Measurements from ENCODE around the gene CSF1.

The CSF1 gene

GRCh38 chr1:109901141-109901523, 9.5 kb upstream of the CSF1 start:
- no peak for DNase-seq (ENCODE audit: low read depth in 2 of 3, low spot score in 1 of 3)

DNA sequence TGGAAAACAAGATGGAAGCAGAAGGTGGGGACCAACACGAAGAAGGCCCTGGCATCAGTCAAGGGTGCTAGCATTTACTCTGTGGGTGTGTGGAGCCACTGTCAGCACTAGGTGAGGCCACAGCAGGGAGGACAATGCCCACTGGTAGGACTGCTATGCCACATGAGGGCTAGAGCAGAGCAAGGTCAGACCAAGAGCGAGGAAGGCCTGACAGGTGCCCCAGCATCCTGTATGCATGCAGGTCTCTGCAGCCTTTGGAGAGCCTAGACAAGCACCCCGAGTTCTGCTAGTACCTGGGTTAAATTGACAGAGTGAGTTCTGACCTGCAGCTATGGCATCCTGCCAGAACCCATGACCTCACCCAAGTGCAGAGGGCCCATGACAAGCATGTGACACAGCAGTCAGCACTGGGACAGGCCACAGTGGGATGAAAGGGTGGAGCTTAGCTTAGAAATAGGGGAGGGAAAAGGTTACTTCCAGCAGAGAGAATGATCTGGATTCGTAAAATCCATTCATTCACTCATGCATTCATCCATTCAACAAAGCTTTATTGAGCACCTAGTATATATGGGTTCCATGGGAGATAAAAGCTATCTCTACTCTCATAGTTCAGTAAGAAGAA, 9.0 kb upstream of the CSF1 start:
- DNase-seq (ENCODE audit: low read depth in 2 of 3, low spot score in 1 of 3): no peak

DNA sequence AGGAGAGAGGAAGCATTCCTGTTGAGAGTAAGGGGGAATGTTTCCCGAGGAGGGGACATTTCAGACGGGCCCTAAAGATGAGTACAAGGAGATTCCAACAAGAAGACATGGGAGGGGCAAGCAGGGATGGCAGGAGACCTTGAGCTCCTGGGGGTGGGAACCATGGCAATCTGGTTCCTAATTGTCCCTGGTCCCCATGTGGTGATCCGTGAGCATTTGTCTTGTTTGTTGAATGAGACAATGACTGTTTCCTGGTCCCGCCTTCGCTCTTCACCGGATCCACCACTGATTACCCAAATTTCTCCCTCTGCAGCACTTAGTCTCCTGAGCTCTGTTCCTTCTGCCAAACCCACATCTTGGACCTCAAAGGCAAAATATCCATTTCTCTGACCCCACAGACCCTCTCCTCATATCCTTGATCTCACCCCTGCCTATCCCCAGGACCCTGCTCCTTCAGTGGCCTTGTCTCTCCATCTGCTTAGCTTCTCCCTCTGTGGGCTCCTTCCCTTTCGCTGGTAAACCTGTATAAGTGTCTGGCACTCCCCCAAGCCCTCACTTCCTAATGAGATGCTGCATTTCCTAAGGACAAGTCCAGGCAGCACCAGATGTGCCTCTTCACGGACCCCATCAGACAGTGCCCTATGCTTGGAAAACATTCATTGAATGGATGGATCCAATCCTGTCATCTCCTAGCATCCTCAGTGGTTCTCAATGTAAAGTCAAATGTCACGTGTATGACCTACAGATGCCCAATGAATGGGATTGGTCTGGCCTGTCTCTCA, 8.3 kb upstream of the CSF1 start:
- DNase-seq (ENCODE audit: low read depth in 2 of 3, low spot score in 1 of 3): no peak

DNA sequence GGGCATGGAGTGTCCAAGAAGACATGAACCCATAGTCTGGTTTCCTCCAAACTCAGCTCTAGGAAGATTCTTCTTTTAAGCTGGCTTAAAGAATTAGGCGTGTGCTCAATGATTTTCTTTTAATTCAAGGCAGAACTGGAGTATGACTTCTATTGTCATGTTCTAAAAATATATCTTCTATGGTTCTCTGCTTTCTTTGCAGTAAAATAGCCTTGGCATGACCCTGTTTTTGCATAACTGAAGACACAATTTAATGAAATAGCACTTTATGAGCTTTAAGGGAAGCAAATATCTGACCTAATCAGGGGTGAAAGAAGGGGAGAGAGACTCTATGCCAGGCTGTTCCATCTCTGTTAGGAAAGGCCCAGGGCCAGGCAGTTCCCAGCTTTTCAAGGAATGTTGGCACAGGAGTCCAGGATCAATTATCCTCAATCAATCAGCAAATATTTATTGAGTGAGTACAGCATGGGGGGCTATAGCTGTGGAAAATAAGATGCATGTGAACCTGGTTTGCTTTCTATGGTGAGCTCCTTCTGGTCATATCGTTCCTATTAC, 7.2 kb upstream of the CSF1 start:
- DNase-seq (ENCODE audit: low read depth in 2 of 3, low spot score in 1 of 3): no peak

- no peak for DNase-seq (ENCODE audit: low read depth in 2 of 3, low spot score in 1 of 3)
These were observed 6.4 kb upstream of the CSF1 start for GRCh38 chr1:109904105-109904817.

DNA sequence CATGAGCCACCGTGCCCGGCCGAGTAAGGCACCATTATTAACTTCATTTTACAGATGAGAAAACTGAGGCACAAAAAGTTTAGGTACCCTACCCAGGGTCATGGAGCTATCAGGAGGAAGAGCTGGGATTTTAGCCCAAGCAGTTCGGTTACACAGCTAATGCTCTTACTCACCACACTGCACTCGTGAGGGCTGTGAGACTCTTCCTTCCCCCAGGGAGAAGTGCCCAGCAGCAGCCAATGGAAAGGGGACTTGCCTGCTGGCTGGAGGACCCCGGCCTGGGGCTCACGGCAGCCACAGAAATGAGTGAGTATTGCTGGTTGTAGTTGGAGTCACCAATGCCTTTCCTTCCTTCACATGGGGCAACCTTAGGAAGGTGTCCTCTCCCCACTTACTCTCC, 5.2 kb upstream of the CSF1 start:
- no peak for DNase-seq (ENCODE audit: low read depth in 2 of 3, low spot score in 1 of 3)

DNA sequence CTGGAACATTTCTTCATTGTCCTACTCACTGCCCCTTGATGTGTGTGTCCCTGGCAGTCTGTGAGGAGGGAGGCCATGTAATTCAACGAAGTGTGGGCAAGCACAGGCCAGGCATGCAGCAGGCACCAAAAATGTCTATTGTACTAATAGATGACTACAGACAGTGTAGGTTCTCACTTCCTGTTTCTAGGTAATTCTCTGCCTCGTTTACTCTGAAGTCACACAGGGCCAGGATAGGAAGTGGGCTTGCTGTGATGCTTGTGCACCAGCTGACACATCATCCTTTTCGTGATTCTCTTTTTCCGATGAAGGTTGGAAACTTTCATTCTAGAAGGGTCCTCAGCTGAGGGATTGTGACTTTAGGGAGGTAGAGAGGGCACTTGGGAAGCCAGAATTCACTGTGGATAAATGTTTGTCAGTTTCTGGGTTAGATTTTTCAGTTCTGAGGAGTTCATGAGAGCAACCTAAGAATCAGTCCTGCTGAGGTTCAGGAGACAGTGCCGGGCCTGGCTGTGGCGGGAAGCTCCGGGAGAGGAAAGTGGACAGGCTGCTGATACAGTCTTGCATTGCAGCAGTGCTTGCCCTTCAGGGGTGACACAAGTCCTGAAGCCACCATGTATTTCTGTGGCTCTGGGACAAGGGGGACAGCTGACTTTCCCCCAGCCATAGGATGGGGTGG, 4.3 kb upstream of the CSF1 start:
- peak in 2 of 3 donors; percentile 38 to 41 for DNase-seq (ENCODE audit: low read depth in 2 of 3, low spot score in 1 of 3)

GRCh38 chr1:109906839-109907180, 3.8 kb upstream of the CSF1 start:
- no peak for DNase-seq (ENCODE audit: low read depth in 2 of 3, low spot score in 1 of 3)

DNA sequence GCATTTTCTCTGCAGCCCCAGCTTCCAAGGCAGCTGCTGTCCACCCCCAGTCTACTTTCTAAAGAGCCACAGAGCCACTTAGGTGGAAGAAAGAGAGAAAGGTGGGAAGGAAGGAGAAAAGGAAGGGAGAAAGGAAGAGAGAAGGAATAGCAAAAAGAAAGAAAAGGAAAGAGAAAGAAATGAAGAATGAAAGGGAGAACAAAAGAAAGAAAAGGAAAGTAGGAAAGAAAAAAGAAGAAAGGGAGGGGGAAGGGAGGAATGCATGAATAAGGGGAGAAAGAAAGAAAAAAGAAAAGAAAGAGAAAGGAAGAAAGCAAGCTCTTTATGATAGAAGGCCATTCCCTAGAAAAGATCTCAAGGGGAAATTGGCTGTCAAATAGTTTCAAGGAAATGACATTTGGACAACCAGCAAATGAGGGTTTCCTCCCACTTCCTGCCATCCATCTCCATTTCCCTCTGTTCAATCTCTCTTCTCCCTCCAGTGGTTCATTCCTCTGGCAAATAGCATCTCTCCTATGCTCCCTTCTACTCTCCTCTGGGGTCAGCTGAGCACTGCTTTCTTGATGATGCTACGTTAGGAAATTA, 3.4 kb upstream of the CSF1 start:
- DNase-seq (ENCODE audit: low read depth in 2 of 3, low spot score in 1 of 3): no peak

DNA sequence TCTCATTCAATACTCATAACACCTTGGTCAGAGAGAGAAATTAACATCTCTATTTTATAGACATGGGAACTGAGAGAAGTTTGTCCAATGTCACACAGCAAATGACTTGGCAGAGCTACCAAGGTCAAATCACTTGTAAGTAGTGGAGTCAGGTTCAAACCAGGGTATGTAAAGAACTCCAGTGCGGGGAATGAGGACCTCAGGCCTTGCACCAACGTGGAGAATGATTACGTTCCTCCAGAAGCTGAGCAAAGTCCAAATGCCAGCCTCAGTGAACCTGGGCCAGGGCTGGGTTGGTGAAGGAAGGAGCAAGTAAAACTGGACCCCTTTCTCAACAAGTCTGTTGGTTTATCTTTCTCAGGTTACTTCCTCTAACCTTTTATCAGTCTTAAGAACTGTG, 1.8 kb upstream of the CSF1 start:
- no peak for DNase-seq (ENCODE audit: low read depth in 2 of 3, low spot score in 1 of 3)

GRCh38 chr1:109909561-109909960, 1.1 kb upstream of the CSF1 start:
- DNase-seq (ENCODE audit: low read depth in 2 of 3, low spot score in 1 of 3): no peak

DNA sequence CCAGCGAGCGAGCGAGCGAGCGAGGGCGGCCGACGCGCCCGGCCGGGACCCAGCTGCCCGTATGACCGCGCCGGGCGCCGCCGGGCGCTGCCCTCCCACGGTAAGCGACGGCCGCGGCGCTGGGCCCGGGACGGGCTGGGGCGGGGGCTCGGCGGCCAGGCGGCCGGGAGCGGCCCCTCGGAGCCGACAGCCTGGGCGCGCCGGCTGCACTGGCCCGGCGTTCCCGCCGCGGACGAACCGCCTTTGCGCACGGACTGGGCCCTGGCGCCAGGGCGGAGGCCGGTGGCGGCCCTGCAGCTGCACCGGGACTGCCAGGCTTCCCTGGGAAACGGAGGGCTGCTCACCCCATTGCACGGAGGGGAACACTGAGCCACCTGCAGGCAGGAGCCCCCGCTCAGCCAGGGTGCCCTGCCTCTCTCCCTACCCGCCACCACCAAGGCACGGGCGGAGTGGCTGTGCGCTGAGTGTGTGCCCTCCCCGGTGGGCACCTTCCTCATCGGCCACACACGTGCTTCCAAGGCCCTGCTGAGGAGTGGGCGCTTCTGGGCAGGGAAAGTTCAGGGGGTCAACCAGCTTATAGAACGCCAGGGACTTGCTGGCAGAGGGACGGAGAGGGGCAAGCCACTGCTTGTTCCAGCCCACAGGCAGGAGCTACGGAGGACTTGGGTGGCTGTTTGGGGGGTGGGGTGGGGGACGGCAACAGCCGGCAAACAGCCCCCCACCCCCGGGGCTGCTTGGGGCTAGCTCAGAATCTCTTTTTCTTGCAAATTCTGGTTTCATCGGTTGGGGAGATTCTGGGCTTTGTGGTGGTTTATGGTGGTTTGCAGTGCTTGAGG, 532 bp downstream of the CSF1 start:
- DNase-seq (ENCODE audit: low read depth in 2 of 3, low spot score in 1 of 3): no peak

GRCh38 chr1:109912214-109912861, 1.7 kb downstream of the CSF1 start:
- DNase-seq (ENCODE audit: low read depth in 2 of 3, low spot score in 1 of 3): no peak

DNA sequence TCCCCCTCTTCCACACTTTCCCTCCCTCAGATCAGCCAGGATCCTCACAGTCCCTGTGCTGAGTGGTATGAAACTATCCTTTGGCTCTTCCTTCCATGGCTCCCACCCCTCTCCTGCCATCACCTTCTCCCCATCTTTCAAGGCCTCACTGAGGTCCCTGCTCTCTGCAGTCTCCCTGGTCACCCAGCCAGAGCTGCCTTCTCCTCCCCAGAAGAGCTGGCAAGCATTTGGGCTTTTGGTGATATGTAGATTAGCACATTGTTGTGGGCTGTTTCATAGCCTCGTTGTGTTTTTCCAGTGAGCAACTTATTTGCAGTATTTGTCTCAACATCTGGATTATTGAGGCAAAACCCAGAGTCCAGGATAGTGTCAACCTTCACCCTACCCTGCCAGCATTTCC, 2.2 kb downstream of the CSF1 start:
- DNase-seq (ENCODE audit: low read depth in 2 of 3, low spot score in 1 of 3): no peak

DNA sequence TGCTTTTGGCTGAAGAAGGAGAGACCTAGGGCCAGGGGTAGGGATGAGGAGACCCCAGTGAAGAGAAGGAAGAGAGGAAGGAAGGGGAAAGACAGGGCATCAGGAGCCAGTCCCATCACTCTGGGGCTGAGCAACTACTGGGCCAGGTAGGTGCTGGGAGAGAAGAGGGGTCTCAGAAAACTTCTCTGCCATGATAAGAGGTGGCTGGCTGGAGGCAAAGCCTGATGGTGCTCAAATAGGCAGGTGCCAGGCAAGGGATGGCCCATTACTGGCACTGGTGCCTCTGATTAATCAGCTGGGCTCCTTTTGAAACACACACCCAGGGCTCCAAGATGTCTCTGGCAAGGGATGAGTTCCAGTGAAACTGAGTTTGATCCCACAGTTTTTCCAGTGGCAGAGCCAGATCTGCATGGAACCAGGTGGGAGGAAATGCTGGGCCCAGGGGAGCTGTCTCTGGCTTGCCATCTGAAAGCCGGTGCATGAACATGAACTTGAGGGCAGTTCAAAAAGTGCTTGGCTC, 2.8 kb downstream of the CSF1 start:
- DNase-seq (ENCODE audit: low read depth in 2 of 3, low spot score in 1 of 3): no peak

DNA sequence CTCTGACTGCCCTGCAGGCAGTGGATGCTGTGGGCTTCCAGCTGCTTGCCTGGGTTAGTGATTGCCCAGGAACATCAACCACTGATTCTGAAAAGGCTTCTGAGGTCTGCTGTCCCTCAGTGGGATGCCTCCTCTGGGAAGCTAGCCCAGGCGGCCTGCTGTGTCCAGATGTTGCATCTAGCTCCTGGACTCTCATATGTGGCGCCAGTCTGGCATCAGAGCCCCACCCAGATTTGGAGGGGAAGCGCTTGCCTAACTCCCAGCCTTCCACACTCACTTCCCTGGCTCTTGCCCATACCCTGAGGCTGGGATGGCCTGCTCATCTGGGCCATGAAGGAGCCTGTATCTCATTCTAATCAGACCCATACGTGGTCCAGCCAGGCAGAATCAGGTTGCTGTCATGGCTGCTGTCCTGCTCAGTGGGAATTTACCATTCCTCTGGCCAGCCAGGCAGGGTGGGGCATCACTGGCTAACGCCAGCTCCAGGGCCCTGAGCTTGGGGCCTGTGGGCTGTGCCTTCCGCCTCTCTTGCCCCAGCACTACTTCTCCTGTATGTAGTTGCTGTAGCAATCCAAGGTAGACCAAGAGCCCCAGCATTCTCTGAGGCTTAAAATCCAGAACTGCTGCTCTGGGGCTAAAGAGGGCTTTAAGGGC, 4.1 kb downstream of the CSF1 start:
- DNase-seq (ENCODE audit: low read depth in 2 of 3, low spot score in 1 of 3): no peak

GRCh38 chr1:109917051-109917767, 6.6 kb downstream of the CSF1 start:
- no peak for DNase-seq (ENCODE audit: low read depth in 2 of 3, low spot score in 1 of 3)
